DND-41 (cell line): Measurements from ENCODE around the gene MYH15.

ENCODE experiments used
- EZH2 ChIP-seq: IDR thresholded peaks from 3 replicates; pipeline ENCODE4 v1.6.1; 2012; ENCODE audit warnings: borderline replicate concordance, low read depth, mild to moderate bottlenecking, moderate library complexity, low read length, inconsistent platforms; ENCODE audit not compliant: severe bottlenecking
- TF ChIP-seq, protein P1 (sequence below): IDR thresholded peaks from 2 replicates; pipeline ENCODE4 v1.5.1; 2012; ENCODE audit warnings: borderline replicate concordance, low read length, moderate library complexity, mild to moderate bottlenecking; ENCODE audit not compliant: poor library complexity, severe bottlenecking; ENCODE audit errors: extremely low read depth

DNA sequence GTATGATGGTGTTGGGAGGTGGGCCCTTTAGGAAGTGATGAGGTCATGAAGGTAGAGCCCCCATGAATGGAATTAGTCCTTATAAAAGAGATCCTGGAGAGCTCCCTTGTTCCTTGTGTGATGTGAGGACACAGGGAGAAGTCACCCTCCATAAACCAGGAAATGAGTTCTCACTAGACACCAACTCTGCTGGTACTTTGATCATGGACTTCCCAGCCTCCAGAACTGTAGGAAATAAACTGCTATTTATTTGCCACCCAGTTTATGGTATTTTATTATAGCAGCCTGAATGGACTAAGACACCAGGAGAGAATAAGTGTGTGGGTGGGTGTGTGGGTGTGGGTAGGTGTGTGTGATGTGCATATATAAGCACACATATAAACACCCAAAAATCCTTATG lies 71.9 kb downstream of the MYH15 start:
- TF ChIP-seq, protein P1, sequence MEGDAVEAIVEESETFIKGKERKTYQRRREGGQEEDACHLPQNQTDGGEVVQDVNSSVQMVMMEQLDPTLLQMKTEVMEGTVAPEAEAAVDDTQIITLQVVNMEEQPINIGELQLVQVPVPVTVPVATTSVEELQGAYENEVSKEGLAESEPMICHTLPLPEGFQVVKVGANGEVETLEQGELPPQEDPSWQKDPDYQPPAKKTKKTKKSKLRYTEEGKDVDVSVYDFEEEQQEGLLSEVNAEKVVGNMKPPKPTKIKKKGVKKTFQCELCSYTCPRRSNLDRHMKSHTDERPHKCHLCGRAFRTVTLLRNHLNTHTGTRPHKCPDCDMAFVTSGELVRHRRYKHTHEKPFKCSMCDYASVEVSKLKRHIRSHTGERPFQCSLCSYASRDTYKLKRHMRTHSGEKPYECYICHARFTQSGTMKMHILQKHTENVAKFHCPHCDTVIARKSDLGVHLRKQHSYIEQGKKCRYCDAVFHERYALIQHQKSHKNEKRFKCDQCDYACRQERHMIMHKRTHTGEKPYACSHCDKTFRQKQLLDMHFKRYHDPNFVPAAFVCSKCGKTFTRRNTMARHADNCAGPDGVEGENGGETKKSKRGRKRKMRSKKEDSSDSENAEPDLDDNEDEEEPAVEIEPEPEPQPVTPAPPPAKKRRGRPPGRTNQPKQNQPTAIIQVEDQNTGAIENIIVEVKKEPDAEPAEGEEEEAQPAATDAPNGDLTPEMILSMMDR = no peak
- no peak for TF ChIP-seq EZH2
